ENCODE data around the gene GUCY1A2. TPM values are rescaled to one million over a fixed set of nuclear protein-coding genes. Genes with fewer than 3 reads are reported as not detected.

Gene GUCY1A2
- total RNA-seq, 1 donor from 2014 or later: 17.8 TPM

DNA sequence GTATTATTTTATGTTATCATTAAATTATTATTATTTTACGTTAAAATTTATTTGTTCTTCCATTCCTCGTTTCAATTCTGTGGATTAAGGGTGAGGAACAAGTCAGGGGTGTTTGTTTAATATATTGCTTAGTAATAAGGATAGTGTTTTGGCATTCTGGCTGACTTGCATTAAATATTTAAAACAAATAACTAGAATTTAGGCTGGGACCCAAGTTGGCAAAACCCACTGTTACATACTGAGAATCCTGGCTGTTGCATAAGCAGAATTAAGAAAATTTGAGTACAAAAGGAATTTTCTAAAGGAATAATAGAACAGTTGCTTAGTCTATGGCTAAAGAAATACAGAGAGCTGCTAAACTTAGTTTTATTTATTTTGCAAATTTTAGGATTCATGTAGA lies 196.4 kb downstream of the GUCY1A2 start:
- H3K27ac Mint-ChIP-seq (ENCODE audit: unreplicated experiment): no peak overlapping the region
- Histone ChIP-seq H3K79me2 (ENCODE audit: insufficient read depth, low read length) (no peaks in the 10 kb centered on the region), H3K27me3 (ENCODE audit: insufficient read depth, low read length) (no peaks in the 10 kb centered on the region), H4K20me1 (ENCODE audit: insufficient read depth, low read length) (no peaks in the 10 kb centered on the region), H3K9ac (ENCODE audit: low read length) (no peak overlapping the region), H3K27ac (ENCODE audit: low read depth, low read length) (no peak overlapping the region), H3K36me3 (ENCODE audit: insufficient read depth, low read length) (no peaks in the 10 kb centered on the region), H3K4me2 (ENCODE audit: low read length) (no peak overlapping the region), H3K4me1 (ENCODE audit: insufficient read depth, low read length) (no peaks in the 10 kb centered on the region), H2AFZ (ENCODE audit: low read depth, low read length) (no peak overlapping the region), H3K9me3 (ENCODE audit: insufficient read depth, low read depth, low read length) (no peaks in the 10 kb centered on the region), H3K4me3 (ENCODE audit: insufficient read depth, low read depth, low read length) (no peak overlapping the region)
- H3K9me3 Mint-ChIP-seq (ENCODE audit: unreplicated experiment): no peaks in the 10 kb centered on the region
- no peaks in the 10 kb centered on the region for H3K27me3 Mint-ChIP-seq (ENCODE audit: low read depth, unreplicated experiment)
- H3K4me3 Mint-ChIP-seq (ENCODE audit: unreplicated experiment): no peak overlapping the region
- FAIRE-seq (no peak), DNase-seq (ENCODE audit: low read depth) (no peak)
- H3K36me3 Mint-ChIP-seq (ENCODE audit: low read depth, unreplicated experiment): no peaks in the 10 kb centered on the region
- no peaks in the 10 kb centered on the region for H3K4me1 Mint-ChIP-seq (ENCODE audit: low read depth, unreplicated experiment)
- TF ChIP-seq EZH2 (IDR thresholded peaks at IDR 0.05; ENCODE audit: insufficient read depth, low read length): no peak
- TF ChIP-seq CTCF (IDR thresholded peaks at IDR 0.05; ENCODE audit: insufficient read depth, low read depth, low read length): no peak

DNA sequence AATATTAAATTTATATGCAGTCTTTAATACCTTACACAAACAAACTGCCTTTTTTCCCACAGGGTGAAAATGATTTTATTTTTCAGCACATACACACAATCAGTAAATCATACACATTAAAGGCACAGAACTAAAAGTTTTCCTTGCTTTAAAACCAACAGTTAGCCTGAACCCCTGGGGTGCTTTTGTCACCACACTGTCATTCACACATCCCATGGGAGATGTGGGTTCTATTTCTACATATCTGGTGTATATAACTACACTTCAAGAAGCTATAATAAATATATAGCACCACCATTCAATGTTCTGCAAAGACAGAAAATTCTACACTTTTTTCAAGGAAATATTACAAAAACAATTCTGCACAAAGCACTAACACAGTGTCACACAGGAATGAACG lies 197.0 kb downstream of the GUCY1A2 start:
- no peaks in the 10 kb centered on the region for H3K27me3 Mint-ChIP-seq (ENCODE audit: low read depth, unreplicated experiment)
- H3K27ac ChIP-seq (ENCODE audit: low read depth, low read length): no peak overlapping the region
- no peak for DNase-seq (ENCODE audit: low read depth)
- TF ChIP-seq EZH2 (IDR thresholded peaks at IDR 0.05; ENCODE audit: insufficient read depth, low read length) (no peak), CTCF (IDR thresholded peaks at IDR 0.05; ENCODE audit: insufficient read depth, low read depth, low read length) (no peak)
- H3K9me3 Mint-ChIP-seq (ENCODE audit: unreplicated experiment): no peaks in the 10 kb centered on the region
- no peak overlapping the region for H3K9ac ChIP-seq (ENCODE audit: low read length)
- no peak overlapping the region for H2AFZ ChIP-seq (ENCODE audit: low read depth, low read length)
- H3K27me3 ChIP-seq (ENCODE audit: insufficient read depth, low read length): no peaks in the 10 kb centered on the region
- no peak overlapping the region for H3K4me3 Mint-ChIP-seq (ENCODE audit: unreplicated experiment)
- no peaks in the 10 kb centered on the region for H3K4me1 ChIP-seq (ENCODE audit: insufficient read depth, low read length)
- no peaks in the 10 kb centered on the region for H3K79me2 ChIP-seq (ENCODE audit: insufficient read depth, low read length)
- H3K27ac Mint-ChIP-seq (ENCODE audit: unreplicated experiment): no peak overlapping the region
- no peaks in the 10 kb centered on the region for H4K20me1 ChIP-seq (ENCODE audit: insufficient read depth, low read length)
- no peaks in the 10 kb centered on the region for H3K9me3 ChIP-seq (ENCODE audit: insufficient read depth, low read depth, low read length)
- H3K36me3 ChIP-seq (ENCODE audit: insufficient read depth, low read length): no peaks in the 10 kb centered on the region
- no peaks in the 10 kb centered on the region for H3K4me1 Mint-ChIP-seq (ENCODE audit: low read depth, unreplicated experiment)
- H3K36me3 Mint-ChIP-seq (ENCODE audit: low read depth, unreplicated experiment): no peaks in the 10 kb centered on the region
- no peak overlapping the region for H3K4me2 ChIP-seq (ENCODE audit: low read length)
- no peak for FAIRE-seq
- H3K4me3 ChIP-seq (ENCODE audit: insufficient read depth, low read depth, low read length): no peak overlapping the region

DNA sequence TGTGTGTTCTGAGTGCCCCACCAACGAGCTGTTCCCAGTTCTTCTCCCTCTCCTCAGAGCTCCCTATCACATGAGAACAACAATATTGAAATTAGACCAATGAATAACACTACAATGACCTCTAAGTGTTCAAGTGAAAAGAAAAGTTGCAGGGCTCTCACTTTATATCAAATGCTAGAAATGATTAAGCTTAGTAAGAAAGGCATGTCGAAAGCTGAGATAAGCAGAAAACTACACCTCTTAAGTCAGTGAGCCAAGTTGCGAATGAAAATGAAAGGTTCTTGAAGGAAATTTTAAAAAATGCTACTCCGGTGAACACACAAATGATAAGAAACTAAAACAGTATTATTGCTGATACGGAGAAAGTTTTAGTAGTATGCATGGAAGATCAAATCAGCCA lies 199.8 kb downstream of the GUCY1A2 start:
- Mint-ChIP-seq H3K36me3 (ENCODE audit: low read depth, unreplicated experiment) (no peaks in the 10 kb centered on the region), H3K27ac (ENCODE audit: unreplicated experiment) (no peak overlapping the region), H3K4me1 (ENCODE audit: low read depth, unreplicated experiment) (no peaks in the 10 kb centered on the region), H3K9me3 (ENCODE audit: unreplicated experiment) (no peaks in the 10 kb centered on the region), H3K4me3 (ENCODE audit: unreplicated experiment) (no peak overlapping the region), H3K27me3 (ENCODE audit: low read depth, unreplicated experiment) (no peaks in the 10 kb centered on the region)
- no peaks in the 10 kb centered on the region for H3K79me2 ChIP-seq (ENCODE audit: insufficient read depth, low read length)
- no peaks in the 10 kb centered on the region for H3K36me3 ChIP-seq (ENCODE audit: insufficient read depth, low read length)
- H4K20me1 ChIP-seq (ENCODE audit: insufficient read depth, low read length): no peaks in the 10 kb centered on the region
- H3K9me3 ChIP-seq (ENCODE audit: insufficient read depth, low read depth, low read length): no peaks in the 10 kb centered on the region
- no peaks in the 10 kb centered on the region for H3K4me1 ChIP-seq (ENCODE audit: insufficient read depth, low read length)
- H3K27me3 ChIP-seq (ENCODE audit: insufficient read depth, low read length): no peaks in the 10 kb centered on the region
- H3K27ac ChIP-seq (ENCODE audit: low read depth, low read length): no peak overlapping the region
- H3K9ac ChIP-seq (ENCODE audit: low read length): no peak overlapping the region
- no peak overlapping the region for H2AFZ ChIP-seq (ENCODE audit: low read depth, low read length)
- no peak overlapping the region for H3K4me2 ChIP-seq (ENCODE audit: low read length)
- DNase-seq (ENCODE audit: low read depth) (no peak), FAIRE-seq (no peak)
- H3K4me3 ChIP-seq (ENCODE audit: insufficient read depth, low read depth, low read length): no peak overlapping the region
- TF ChIP-seq EZH2 (IDR thresholded peaks at IDR 0.05; ENCODE audit: insufficient read depth, low read length) (no peak), CTCF (IDR thresholded peaks at IDR 0.05; ENCODE audit: insufficient read depth, low read depth, low read length) (no peak)

All from astrocyte (in vitro differentiated cells and primary cell).